ENCODE results near the gene STIM1.

The STIM1 gene

GRCh38 chr11:3956038-3956437, 100.6 kb downstream of the STIM1 start:
- DNase-seq = no peak

GRCh38 chr11:3956748-3957147, 101.3 kb downstream of the STIM1 start:
- DNase-seq = no peak

- no peak for DNase-seq
These were observed 102.0 kb downstream of the STIM1 start for GRCh38 chr11:3957437-3957836.

- DNase-seq = no peak
These were observed 102.8 kb downstream of the STIM1 start for GRCh38 chr11:3958281-3958680.

GRCh38 chr11:3959015-3959902, 103.8 kb downstream of the STIM1 start:
- no peak for DNase-seq

GRCh38 chr11:3959903-3960265, 104.4 kb downstream of the STIM1 start:
- no peak for DNase-seq

- DNase-seq = peak; percentile 16
These were observed 107.0 kb downstream of the STIM1 start for GRCh38 chr11:3962406-3962840.

GRCh38 chr11:3964056-3964455, 108.6 kb downstream of the STIM1 start:
- DNase-seq = no peak

- DNase-seq = no peak
These were observed 109.6 kb downstream of the STIM1 start for GRCh38 chr11:3964935-3965604.

GRCh38 chr11:3967695-3968094, 112.2 kb downstream of the STIM1 start:
- no peak for DNase-seq

- DNase-seq = no peak
These were observed 113.7 kb downstream of the STIM1 start for GRCh38 chr11:3969200-3969599.

- no peak for DNase-seq
These were observed 114.1 kb downstream of the STIM1 start for GRCh38 chr11:3969613-3970012.

- DNase-seq = no peak
These were observed 114.6 kb downstream of the STIM1 start for GRCh38 chr11:3970108-3970507.

- DNase-seq = no peak
These were observed 116.4 kb downstream of the STIM1 start for GRCh38 chr11:3971756-3972404.

GRCh38 chr11:3972431-3972830, 117.0 kb downstream of the STIM1 start:
- no peak for DNase-seq

GRCh38 chr11:3977078-3977477, 121.6 kb downstream of the STIM1 start:
- DNase-seq = no peak

GRCh38 chr11:3981084-3981633, 125.7 kb downstream of the STIM1 start:
- no peak for DNase-seq

GRCh38 chr11:3982431-3982830, 127.0 kb downstream of the STIM1 start:
- no peak for DNase-seq

- DNase-seq = no peak
These were observed 127.6 kb downstream of the STIM1 start for GRCh38 chr11:3983101-3983500.

GRCh38 chr11:3984896-3985295, 129.4 kb downstream of the STIM1 start:
- no peak for DNase-seq

- DNase-seq = no peak
These were observed 130.2 kb downstream of the STIM1 start for GRCh38 chr11:3985631-3986030.

GRCh38 chr11:3986301-3986700, 130.8 kb downstream of the STIM1 start:
- DNase-seq = no peak

GRCh38 chr11:3989276-3989920, 133.9 kb downstream of the STIM1 start:
- DNase-seq = no peak
